Prostate gland (tissue), 2 donors: ENCODE data around the gene KIFC1.

Source experiments
- POLR2A ChIP-seq: fragments of 450-650 bp; IDR thresholded peaks from one replicate; pipeline ENCODE4 v1.6.1; 2016; ENCODE audit warnings: antibody characterized with exemption, mild to moderate bottlenecking
- TF ChIP-seq, protein P1 (sequence below), 4 experiments: fragments of 200-600 bp in 2 of 4; fragments of 450-650 bp in 2 of 4; sonication (generic) in 2 of 4; IDR thresholded peaks; 1 replicate in 3 of 4; 2 replicates in 1 of 4; pipeline ENCODE4 v1.5.1; 2016 to 2019; ENCODE audit warnings: antibody characterized with exemption in 4 of 4, mild to moderate bottlenecking in 2 of 4, moderate library complexity in 2 of 4

DNA sequence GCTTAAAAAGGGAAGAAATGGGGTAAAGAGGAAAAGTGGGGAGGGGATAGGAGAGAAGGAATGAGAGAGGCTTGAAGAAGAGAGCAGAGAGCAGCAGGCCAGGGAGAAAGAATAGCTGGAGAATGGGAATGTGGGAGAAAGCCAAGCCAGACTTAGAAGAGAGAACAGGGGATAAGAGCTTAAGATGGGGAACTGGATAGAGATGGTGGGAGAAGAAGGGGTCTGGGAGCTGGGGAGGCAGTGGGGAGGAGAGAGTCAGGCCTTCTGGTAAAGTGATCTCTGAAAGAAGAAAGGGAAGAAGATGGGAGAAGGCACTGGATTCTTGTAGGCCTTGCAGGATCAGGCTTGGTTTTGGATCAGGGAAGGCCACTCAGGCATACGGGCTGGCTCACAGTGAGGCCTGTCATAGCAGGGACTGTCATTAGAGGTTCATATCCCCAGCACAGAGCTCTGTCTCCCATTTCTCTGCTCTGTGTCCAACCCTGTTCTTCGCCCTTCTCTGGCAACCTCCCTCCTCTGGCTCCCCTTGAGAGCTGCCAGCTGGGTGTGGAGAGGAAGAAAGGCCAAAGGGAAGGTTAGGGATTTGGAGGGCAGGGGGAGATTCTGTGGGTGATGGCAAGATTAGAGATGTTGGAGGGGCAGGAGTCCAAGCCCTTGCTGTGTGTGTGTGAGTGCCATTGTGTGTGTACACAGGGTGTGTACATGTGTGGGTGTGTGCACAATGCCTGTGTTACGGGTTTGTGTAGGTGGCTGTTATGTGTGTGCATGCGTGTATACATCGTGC is 37.5 kb downstream of the KIFC1 start:
- TF ChIP-seq, protein P1, sequence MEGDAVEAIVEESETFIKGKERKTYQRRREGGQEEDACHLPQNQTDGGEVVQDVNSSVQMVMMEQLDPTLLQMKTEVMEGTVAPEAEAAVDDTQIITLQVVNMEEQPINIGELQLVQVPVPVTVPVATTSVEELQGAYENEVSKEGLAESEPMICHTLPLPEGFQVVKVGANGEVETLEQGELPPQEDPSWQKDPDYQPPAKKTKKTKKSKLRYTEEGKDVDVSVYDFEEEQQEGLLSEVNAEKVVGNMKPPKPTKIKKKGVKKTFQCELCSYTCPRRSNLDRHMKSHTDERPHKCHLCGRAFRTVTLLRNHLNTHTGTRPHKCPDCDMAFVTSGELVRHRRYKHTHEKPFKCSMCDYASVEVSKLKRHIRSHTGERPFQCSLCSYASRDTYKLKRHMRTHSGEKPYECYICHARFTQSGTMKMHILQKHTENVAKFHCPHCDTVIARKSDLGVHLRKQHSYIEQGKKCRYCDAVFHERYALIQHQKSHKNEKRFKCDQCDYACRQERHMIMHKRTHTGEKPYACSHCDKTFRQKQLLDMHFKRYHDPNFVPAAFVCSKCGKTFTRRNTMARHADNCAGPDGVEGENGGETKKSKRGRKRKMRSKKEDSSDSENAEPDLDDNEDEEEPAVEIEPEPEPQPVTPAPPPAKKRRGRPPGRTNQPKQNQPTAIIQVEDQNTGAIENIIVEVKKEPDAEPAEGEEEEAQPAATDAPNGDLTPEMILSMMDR (IDR thresholded peaks at IDR 0.05): no peak
- TF ChIP-seq POLR2A: no peak
